HEK293 (cell line): ENCODE results near the gene APOBEC3H.

Experiments used
- BCL11B ChIP-seq: fragments of 450-650 bp; formaldehyde crosslinking; IDR thresholded peaks from 2 replicates; pipeline ENCODE4 v1.5.1; 2016; ENCODE audit warnings: low read depth, missing biosample characterization, missing genetic modification characterization
- GLI4 ChIP-seq: fragments of 450-650 bp; formaldehyde crosslinking; IDR thresholded peaks from 2 replicates; pipeline ENCODE4 v1.5.1; 2016; ENCODE audit warnings: missing biosample characterization, missing genetic modification characterization
- KLF1 ChIP-seq: fragments of 450-650 bp; formaldehyde crosslinking; IDR thresholded peaks from 2 replicates; pipeline ENCODE4 v1.5.1; 2016; ENCODE audit warnings: missing biosample characterization, missing genetic modification characterization
- MEIS1 ChIP-seq: sonication (generic); formaldehyde crosslinking; IDR thresholded peaks from 2 replicates; pipeline ENCODE4 v1.8.1; 2022; ENCODE audit warnings: missing genetic modification reagents, mild to moderate bottlenecking, borderline replicate concordance
- REPIN1 ChIP-seq: fragments of 450-650 bp; formaldehyde crosslinking; IDR thresholded peaks from 2 replicates; pipeline ENCODE4 v1.5.1; 2017; ENCODE audit warnings: missing biosample characterization, missing genetic modification characterization, low read depth
- SP2 ChIP-seq: fragments of 450-650 bp; formaldehyde crosslinking; IDR thresholded peaks from 2 replicates; pipeline ENCODE4 v1.5.1; 2016; ENCODE audit warnings: missing biosample characterization, missing genetic modification characterization
- SP3 ChIP-seq: fragments of 450-650 bp; formaldehyde crosslinking; IDR thresholded peaks from 2 replicates; pipeline ENCODE4 v1.5.1; 2016; ENCODE audit warnings: missing biosample characterization, missing genetic modification characterization
- ZFHX2 ChIP-seq: fragments of 450-650 bp; formaldehyde crosslinking; conservative IDR thresholded peaks from 2 replicates; pipeline ENCODE4 v1.5.1; 2016; ENCODE audit warnings: missing biosample characterization, missing genetic modification characterization
- ZNF10 ChIP-seq: fragments of 450-650 bp; formaldehyde crosslinking; IDR thresholded peaks from 2 replicates; pipeline ENCODE4 v1.5.1; 2017; ENCODE audit warnings: missing biosample characterization, missing genetic modification characterization
- ZNF132 ChIP-seq: fragments of 450-650 bp; formaldehyde crosslinking; IDR thresholded peaks from 2 replicates; pipeline ENCODE4 v1.5.1; 2017; ENCODE audit warnings: missing biosample characterization, missing genetic modification characterization, borderline replicate concordance
- ZNF146 ChIP-seq: fragments of 450-650 bp; formaldehyde crosslinking; IDR thresholded peaks from 2 replicates; pipeline ENCODE4 v1.5.1; 2016; ENCODE audit warnings: missing biosample characterization, missing genetic modification characterization
- ZNF174 ChIP-seq: fragments of 450-650 bp; formaldehyde crosslinking; IDR thresholded peaks from 2 replicates; pipeline ENCODE4 v1.5.0; 2017; ENCODE audit warnings: missing biosample characterization, mild to moderate bottlenecking, missing genetic modification characterization
- ZNF214 ChIP-seq: fragments of 450-650 bp; formaldehyde crosslinking; IDR thresholded peaks from 2 replicates; pipeline ENCODE4 v1.5.1; 2017; ENCODE audit warnings: missing biosample characterization, mild to moderate bottlenecking, missing genetic modification characterization, borderline replicate concordance
- ZNF239 ChIP-seq: fragments of 450-650 bp; formaldehyde crosslinking; IDR thresholded peaks from 2 replicates; pipeline ENCODE4 v1.5.1; 2016; ENCODE audit warnings: missing biosample characterization, missing genetic modification characterization
- ZNF426 ChIP-seq: fragments of 450-650 bp; formaldehyde crosslinking; IDR thresholded peaks from 2 replicates; pipeline ENCODE4 v1.5.1; 2017; ENCODE audit warnings: missing biosample characterization, missing genetic modification characterization, mild to moderate bottlenecking, inconsistent platforms, moderate library complexity
- ZNF530 ChIP-seq: fragments of 450-650 bp; formaldehyde crosslinking; IDR thresholded peaks from 2 replicates; pipeline ENCODE4 v1.5.1; 2016; ENCODE audit warnings: low read depth, missing biosample characterization, missing genetic modification characterization
- ZNF544 ChIP-seq: fragments of 450-650 bp; formaldehyde crosslinking; IDR thresholded peaks from 2 replicates; pipeline ENCODE4 v1.5.0; 2017; ENCODE audit warnings: missing biosample characterization, missing genetic modification characterization
- ZNF560 ChIP-seq: fragments of 450-650 bp; formaldehyde crosslinking; IDR thresholded peaks from 2 replicates; pipeline ENCODE4 v1.5.1; 2017; ENCODE audit warnings: missing biosample characterization, missing genetic modification characterization, borderline replicate concordance
- ZNF670 ChIP-seq: fragments of 450-650 bp; formaldehyde crosslinking; IDR thresholded peaks from 2 replicates; pipeline ENCODE4 v1.5.1; 2016; ENCODE audit warnings: missing biosample characterization, missing genetic modification characterization, low read depth
- ZNF777 ChIP-seq: fragments of 450-650 bp; formaldehyde crosslinking; IDR thresholded peaks from 2 replicates; pipeline ENCODE4 v1.5.1; 2017; ENCODE audit warnings: missing biosample characterization, missing genetic modification characterization, borderline replicate concordance
- ZNF830 ChIP-seq: fragments of 450-650 bp; IDR thresholded peaks from 2 replicates; pipeline ENCODE4 v1.5.0; 2018; ENCODE audit warnings: missing biosample characterization, missing genetic modification characterization, low read depth, mild to moderate bottlenecking, moderate library complexity
- ZXDB ChIP-seq: fragments of 450-650 bp; formaldehyde crosslinking; IDR thresholded peaks from 2 replicates; pipeline ENCODE4 v1.5.1; 2016; ENCODE audit warnings: missing biosample characterization, missing genetic modification characterization
- TF ChIP-seq, protein P1 (sequence below): fragments of 450-650 bp; formaldehyde crosslinking; optimal IDR thresholded peaks from 2 replicates; pipeline ENCODE3; 2016; ENCODE audit warnings: missing biosample characterization, mild to moderate bottlenecking, missing genetic modification characterization
- TF ChIP-seq, protein P2 (sequence below): fragments of 450-650 bp; formaldehyde crosslinking; IDR thresholded peaks from 2 replicates; pipeline ENCODE4 v1.5.1; 2017; ENCODE audit warnings: missing biosample characterization, missing genetic modification characterization
- TF ChIP-seq, protein P3 (sequence below): fragments of 450-650 bp; formaldehyde crosslinking; IDR thresholded peaks from 2 replicates; pipeline ENCODE4 v1.5.1; 2017; ENCODE audit warnings: missing biosample characterization, missing genetic modification characterization
- TF ChIP-seq, protein P4 (sequence below): fragments of 450-650 bp; formaldehyde crosslinking; IDR thresholded peaks from 2 replicates; pipeline ENCODE4 v1.5.1; 2016; ENCODE audit warnings: missing biosample characterization, missing genetic modification characterization
- TF ChIP-seq, protein P5 (sequence below): fragments of 450-650 bp; formaldehyde crosslinking; IDR thresholded peaks from 2 replicates; pipeline ENCODE4 v1.5.1; 2016; ENCODE audit warnings: missing biosample characterization, missing genetic modification characterization
- TF ChIP-seq, protein P6 (sequence below): fragments of 450-650 bp; formaldehyde crosslinking; IDR thresholded peaks from 2 replicates; pipeline ENCODE4 v1.5.1; 2016; ENCODE audit warnings: missing biosample characterization, missing genetic modification characterization

The APOBEC3H gene

DNA sequence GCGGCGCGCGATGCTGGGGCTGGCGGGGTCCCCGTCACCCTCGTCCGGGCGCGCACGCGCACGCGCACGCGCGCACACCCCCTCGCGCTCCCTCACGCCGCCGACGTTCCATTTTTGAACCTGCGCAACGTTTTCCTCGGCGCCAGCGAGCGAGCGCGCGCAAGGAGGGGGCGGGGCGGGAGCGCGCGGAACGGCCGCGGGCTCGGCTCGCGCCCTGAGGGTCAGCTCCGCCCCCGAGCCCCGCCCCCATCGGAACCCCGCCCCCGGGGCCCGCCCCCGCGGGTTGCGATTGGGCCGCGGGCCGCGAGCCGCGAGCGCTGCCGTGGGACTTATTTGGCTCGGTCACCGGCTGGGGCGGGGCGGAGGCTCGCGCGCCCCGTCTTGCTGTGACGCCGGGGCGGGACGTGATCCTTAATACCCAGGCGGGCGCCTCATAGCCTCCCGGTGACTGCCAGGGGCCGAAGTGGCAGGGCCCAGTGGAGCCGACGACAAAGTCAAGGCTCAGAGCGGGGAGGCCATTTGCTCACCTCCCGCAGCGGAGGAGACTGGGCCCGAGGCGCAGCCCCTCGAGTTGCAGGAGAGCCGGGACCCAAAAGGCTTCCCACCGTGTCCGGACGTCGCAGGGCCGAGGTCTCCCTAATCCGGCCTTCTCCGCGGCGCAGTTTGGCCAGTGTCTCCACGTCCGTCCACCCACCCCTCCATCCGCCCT, 55.6 kb downstream of the APOBEC3H start, which contains the start of gene CBX7 (continued):
- TF ChIP-seq, protein P1, sequence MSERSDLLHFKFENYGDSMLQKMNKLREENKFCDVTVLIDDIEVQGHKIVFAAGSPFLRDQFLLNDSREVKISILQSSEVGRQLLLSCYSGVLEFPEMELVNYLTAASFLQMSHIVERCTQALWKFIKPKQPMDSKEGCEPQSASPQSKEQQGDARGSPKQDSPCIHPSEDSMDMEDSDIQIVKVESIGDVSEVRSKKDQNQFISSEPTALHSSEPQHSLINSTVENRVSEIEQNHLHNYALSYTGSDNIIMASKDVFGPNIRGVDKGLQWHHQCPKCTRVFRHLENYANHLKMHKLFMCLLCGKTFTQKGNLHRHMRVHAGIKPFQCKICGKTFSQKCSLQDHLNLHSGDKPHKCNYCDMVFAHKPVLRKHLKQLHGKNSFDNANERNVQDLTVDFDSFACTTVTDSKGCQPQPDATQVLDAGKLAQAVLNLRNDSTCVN = peak; percentile 71
- TF ChIP-seq ZNF544 (tag by site-specific recombination) = no peak
- TF ChIP-seq, protein P2, sequence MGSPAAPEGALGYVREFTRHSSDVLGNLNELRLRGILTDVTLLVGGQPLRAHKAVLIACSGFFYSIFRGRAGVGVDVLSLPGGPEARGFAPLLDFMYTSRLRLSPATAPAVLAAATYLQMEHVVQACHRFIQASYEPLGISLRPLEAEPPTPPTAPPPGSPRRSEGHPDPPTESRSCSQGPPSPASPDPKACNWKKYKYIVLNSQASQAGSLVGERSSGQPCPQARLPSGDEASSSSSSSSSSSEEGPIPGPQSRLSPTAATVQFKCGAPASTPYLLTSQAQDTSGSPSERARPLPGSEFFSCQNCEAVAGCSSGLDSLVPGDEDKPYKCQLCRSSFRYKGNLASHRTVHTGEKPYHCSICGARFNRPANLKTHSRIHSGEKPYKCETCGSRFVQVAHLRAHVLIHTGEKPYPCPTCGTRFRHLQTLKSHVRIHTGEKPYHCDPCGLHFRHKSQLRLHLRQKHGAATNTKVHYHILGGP (tag by site-specific recombination) = no peak
- no peak for TF ChIP-seq ZNF214 (tag by site-specific recombination)
- no peak for TF ChIP-seq ZNF174 (tag by site-specific recombination)
- peak; percentile 74 for TF ChIP-seq SP2 (tag by site-specific recombination)
- TF ChIP-seq ZNF777 = peak; percentile 70; the same call in 1 of the 2 replicates
- TF ChIP-seq, protein P3, sequence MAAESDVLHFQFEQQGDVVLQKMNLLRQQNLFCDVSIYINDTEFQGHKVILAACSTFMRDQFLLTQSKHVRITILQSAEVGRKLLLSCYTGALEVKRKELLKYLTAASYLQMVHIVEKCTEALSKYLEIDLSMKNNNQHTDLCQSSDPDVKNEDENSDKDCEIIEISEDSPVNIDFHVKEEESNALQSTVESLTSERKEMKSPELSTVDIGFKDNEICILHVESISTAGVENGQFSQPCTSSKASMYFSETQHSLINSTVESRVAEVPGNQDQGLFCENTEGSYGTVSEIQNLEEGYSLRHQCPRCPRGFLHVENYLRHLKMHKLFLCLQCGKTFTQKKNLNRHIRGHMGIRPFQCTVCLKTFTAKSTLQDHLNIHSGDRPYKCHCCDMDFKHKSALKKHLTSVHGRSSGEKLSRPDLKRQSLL = no peak
- TF ChIP-seq MEIS1 (CRISPR knock-in tag) = no peak
- TF ChIP-seq BCL11B = no peak
- no peak for TF ChIP-seq ZNF530 (tag by site-specific recombination)
- TF ChIP-seq ZXDB (tag by site-specific recombination) = no peak
- TF ChIP-seq ZNF560 (tag by site-specific recombination) = no peak
- peak; percentile 52 for TF ChIP-seq SP3 (tag by site-specific recombination)
- TF ChIP-seq ZNF426 (tag by site-specific recombination) = no peak
- TF ChIP-seq ZFHX2 (tag by site-specific recombination) = 0 out of 2 replicates have a peak, but pooled peaks have one; percentile 6
- no peak for TF ChIP-seq ZNF830 (tag by site-specific recombination)
- no peak for TF ChIP-seq ZNF670
- TF ChIP-seq ZNF10 (tag by site-specific recombination) = no peak
- no peak for TF ChIP-seq GLI4 (tag by site-specific recombination)
- TF ChIP-seq, protein P4, sequence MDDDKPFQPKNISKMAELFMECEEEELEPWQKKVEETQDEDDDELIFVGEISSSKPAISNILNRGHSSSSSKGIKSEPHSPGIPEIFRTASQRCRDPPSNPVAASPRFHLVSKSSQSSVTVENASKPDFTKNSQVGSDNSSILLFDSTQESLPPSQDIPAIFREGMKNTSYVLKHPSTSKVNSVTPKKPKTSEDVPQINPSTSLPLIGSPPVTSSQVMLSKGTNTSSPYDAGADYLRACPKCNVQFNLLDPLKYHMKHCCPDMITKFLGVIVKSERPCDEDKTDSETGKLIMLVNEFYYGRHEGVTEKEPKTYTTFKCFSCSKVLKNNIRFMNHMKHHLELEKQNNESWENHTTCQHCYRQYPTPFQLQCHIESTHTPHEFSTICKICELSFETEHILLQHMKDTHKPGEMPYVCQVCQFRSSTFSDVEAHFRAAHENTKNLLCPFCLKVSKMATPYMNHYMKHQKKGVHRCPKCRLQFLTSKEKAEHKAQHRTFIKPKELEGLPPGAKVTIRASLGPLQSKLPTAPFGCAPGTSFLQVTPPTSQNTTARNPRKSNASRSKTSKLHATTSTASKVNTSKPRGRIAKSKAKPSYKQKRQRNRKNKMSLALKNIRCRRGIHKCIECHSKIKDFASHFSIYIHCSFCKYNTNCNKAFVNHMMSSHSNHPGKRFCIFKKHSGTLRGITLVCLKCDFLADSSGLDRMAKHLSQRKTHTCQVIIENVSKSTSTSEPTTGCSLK (tag by site-specific recombination) = no peak
- peak; percentile 26; the same call in 1 of the 2 replicates for TF ChIP-seq REPIN1 (tag by site-specific recombination)
- peak; percentile 56; the same call in 1 of the 2 replicates for TF ChIP-seq KLF1 (tag by site-specific recombination)
- TF ChIP-seq, protein P5, sequence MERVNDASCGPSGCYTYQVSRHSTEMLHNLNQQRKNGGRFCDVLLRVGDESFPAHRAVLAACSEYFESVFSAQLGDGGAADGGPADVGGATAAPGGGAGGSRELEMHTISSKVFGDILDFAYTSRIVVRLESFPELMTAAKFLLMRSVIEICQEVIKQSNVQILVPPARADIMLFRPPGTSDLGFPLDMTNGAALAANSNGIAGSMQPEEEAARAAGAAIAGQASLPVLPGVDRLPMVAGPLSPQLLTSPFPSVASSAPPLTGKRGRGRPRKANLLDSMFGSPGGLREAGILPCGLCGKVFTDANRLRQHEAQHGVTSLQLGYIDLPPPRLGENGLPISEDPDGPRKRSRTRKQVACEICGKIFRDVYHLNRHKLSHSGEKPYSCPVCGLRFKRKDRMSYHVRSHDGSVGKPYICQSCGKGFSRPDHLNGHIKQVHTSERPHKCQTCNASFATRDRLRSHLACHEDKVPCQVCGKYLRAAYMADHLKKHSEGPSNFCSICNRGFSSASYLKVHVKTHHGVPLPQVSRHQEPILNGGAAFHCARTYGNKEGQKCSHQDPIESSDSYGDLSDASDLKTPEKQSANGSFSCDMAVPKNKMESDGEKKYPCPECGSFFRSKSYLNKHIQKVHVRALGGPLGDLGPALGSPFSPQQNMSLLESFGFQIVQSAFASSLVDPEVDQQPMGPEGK (tag by site-specific recombination) = peak; percentile 73
- TF ChIP-seq, protein P6, sequence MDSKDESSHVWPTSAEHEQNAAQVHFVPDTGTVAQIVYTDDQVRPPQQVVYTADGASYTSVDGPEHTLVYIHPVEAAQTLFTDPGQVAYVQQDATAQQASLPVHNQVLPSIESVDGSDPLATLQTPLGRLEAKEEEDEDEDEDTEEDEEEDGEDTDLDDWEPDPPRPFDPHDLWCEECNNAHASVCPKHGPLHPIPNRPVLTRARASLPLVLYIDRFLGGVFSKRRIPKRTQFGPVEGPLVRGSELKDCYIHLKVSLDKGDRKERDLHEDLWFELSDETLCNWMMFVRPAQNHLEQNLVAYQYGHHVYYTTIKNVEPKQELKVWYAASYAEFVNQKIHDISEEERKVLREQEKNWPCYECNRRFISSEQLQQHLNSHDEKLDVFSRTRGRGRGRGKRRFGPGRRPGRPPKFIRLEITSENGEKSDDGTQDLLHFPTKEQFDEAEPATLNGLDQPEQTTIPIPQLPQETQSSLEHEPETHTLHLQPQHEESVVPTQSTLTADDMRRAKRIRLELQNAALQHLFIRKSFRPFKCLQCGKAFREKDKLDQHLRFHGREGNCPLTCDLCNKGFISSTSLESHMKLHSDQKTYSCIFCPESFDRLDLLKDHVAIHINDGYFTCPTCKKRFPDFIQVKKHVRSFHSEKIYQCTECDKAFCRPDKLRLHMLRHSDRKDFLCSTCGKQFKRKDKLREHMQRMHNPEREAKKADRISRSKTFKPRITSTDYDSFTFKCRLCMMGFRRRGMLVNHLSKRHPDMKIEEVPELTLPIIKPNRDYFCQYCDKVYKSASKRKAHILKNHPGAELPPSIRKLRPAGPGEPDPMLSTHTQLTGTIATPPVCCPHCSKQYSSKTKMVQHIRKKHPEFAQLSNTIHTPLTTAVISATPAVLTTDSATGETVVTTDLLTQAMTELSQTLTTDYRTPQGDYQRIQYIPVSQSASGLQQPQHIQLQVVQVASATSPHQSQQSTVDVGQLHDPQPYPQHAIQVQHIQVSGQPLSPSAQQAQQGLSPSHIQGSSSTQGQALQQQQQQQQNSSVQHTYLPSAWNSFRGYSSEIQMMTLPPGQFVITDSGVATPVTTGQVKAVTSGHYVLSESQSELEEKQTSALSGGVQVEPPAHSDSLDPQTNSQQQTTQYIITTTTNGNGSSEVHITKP = no peak
- no peak for TF ChIP-seq ZNF239
- TF ChIP-seq ZNF132 (tag by site-specific recombination) = no peak
- TF ChIP-seq ZNF146 (tag by site-specific recombination) = no peak
